NCI-H526 treated with DMSO at 0.1 percent for 48 hours (cell line): ENCODE measurements around the gene URAD.

ENCODE experiments used
- DNase-seq: peaks from one replicate; lab custom pipeline; 2025; lab: John Stamatoyannopoulos, UW

URAD gene

GRCh38 chr13:27956576-27957300, 31.8 kb downstream of the URAD start:
- DNase-seq = no peak

DNA sequence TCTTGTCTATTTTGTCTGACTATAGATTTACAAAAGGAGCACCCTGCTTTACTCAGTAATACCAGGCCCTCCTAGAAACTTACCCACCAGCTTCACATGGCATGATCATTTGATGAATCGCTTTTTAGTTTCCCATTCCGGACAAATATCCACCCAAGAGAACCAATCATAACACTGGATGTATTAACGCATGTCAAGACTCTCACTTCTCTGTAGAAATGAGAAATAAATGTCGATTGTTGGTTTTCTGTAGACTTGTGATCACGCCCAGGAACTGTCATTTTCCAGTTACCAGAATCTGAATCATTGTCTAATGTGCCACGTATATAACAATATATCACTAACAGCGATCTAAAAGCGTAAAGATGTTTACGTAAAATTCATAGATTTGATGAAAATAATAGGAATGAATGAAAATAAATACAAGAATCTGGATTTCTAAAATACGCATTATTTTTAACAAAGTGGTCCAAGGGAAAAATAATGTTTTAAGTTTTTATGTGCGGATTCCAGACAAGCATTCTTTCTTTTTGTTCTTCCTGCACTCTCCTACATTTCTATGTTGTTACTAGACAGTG, 33.4 kb downstream of the URAD start:
- DNase-seq = no peak

GRCh38 chr13:27954406-27954851, 34.1 kb downstream of the URAD start:
- peak; percentile 87 for DNase-seq

DNA sequence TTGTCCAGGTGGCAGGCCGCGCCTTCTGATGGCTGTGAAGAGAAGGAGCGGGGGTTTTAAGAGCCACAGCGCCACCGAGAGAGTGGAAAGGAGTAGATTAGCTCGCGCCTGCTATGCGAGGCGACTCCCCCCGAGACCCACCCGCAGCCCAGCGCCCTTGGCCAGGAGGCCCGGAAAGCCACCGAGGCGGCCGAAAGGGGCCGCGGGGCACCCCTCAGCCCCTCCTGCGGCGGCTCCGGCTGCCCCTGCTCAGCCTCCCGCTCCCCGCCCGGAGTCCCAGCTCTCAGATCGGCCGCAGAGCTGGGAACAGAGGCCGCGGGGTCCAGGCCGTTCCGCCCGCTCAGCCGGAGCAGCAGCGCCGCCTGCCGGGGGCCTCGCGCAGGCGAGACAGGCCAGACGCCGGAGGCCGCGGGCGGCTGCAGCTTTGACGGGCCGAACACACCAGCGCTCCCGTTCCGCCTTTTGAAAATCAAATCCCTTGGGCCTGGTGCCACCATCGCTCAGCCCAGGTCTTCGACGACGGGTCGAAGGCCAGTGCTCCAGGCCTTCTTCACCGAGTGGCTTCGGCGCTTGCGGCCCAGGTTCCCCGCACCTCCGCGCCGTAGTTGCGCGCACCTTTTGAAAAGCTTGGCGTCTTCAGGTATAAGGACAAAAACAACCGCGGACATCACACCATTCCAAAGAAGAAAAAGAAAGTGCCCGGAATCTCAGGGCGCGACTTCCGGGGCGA, 34.7 kb downstream of the URAD start:
- DNase-seq = peak; percentile 91

DNA sequence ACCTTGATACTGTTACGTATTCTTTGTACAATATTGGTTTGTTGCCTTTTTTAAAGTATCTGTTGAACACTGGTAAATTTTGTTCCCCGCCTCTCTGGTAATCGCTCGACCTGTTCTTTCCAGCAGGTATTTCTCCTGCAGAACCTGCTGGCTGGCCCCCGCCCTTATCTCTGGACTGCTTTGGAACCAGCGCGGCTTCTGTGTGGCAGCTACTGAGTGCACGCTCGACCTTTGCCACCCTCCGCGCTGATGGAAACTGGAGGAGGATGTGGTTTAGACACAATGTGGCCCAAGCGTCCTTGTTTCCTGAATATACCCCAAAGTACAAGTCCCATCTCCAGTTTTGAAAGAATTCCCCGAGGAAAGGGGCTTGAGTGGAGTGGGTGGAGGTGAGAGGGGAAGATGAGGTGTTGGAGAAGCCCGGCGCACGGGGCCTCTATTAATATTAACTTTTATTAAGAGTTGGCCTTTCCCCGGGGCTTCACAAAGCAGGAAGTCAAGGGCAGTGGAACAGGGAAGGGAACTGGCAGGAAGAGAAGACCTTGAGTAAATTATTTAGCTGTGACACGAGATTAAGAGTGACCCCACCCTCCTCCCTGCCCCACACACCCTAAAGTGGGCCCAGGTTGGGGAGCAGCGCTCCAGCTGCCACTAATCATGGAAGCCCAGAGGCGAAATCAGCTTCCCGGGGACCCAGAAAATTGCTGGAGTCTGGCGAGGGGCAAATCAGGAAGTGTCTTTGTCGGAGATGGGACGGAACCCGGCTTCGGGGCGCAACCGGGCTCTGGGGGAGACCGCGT, 35.4 kb downstream of the URAD start:
- DNase-seq = no peak

DNA sequence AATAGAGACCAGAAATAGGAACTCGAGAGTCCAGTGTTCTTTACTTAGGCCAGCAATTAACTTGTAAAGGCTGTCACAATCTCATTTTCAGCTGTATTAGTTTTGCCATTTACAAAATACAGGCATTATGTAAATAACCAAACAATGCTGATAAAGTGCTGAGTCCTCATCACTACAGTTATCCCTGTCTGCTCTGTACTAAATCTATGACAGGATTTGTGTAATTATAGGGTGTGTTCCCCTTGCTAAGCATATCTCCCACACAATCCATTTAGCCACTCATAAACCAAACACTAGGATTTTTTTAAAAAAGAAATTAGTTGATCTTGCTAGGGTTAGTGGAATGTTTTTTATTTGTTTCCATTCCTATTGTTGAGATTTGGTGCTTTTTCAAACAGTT, 45.5 kb downstream of the URAD start:
- no peak for DNase-seq

GRCh38 chr13:27933580-27934328, 54.7 kb downstream of the URAD start:
- DNase-seq = no peak

DNA sequence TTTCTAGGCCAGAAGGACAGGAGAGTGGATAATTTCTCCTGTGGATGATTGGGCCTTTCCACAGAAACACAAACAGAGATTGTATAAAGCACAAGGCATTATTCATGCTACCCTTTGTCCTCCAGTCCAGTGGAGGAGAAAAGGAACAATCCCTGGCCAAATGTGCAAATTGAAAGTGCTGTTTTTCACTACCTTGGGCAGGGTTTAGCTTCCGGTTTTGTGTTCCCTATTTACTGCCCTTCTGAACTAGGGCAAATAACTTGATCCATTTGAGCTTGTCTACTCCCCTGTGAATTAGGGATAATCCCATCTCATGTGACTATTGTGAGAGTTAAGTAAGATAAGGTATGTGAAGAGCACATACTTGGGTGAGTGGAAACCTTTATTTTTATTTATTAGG, 55.4 kb downstream of the URAD start:
- DNase-seq = no peak

- DNase-seq = no peak
Measured at GRCh38 chr13:27929868-27930267, 58.6 kb downstream of the URAD start.

- DNase-seq = no peak
Measured at GRCh38 chr13:27928805-27929753, 59.4 kb downstream of the URAD start.

DNA sequence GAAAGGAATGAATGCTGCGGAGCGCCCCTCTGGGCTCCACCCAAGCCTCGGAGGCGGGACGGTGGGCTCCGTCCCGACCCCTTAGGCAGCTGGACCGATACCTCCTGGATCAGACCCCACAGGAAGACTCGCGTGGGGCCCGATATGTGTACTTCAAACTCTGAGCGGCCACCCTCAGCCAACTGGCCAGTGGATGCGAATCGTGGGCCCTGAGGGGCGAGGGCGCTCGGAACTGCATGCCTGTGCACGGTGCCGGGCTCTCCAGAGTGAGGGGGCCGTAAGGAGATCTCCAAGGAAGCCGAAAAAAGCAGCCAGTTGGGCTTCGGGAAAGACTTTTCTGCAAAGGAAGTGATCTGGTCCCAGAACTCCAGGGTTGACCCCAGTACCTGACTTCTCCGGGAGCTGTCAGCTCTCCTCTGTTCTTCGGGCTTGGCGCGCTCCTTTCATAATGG, 60.1 kb downstream of the URAD start:
- no peak for DNase-seq
